CD14-positive monocyte (primary cell): ENCODE measurements around the gene SCGB3A1. TPM values are rescaled to one million over a fixed set of nuclear protein-coding genes. Genes with fewer than 3 reads are reported as not detected.
A peak's percentile ranks its signal among the peaks of the same experiment; 100 is the strongest.

Experiments
- DNase-seq, 3 donors: peaks; one replicate each; pipeline ENCODE4 v3.0.0-alpha.2; 2011 to 2022
- H2AFZ ChIP-seq: 2 replicates; pipeline ENCODE4 v1.6.0; 2012; ENCODE audit warnings: mild to moderate bottlenecking, low read depth, low read length, inconsistent platforms; ENCODE audit not compliant: insufficient read depth, poor library complexity, severe bottlenecking
- H3K27ac ChIP-seq, 2 donors: 1 replicate in 1 of 2; 2 replicates in 1 of 2; pipeline ENCODE4 v1.5.1; 2012 to 2013; ENCODE audit warnings: low read length in 2 of 2, control low read depth in 1 of 2, inconsistent platforms in 1 of 2, low read depth in 1 of 2, mild to moderate bottlenecking in 1 of 2
- H3K27me3 ChIP-seq, 2 donors: one replicate each; pipeline versions ENCODE4 v1.6.0 to v1.6.1; 2011 to 2013; ENCODE audit warnings: low read length in 2 of 2; ENCODE audit not compliant: control insufficient read depth in 2 of 2, insufficient read depth in 2 of 2
- H3K36me3 ChIP-seq, 2 donors: replicated peaks in 1 of 2; 1 replicate in 1 of 2; 2 replicates in 1 of 2; pipeline versions ENCODE4 v1.5.1 to v1.6.1; 2012 to 2013; ENCODE audit warnings: low read length in 2 of 2, control low read depth in 1 of 2, inconsistent platforms in 1 of 2, mild to moderate bottlenecking in 1 of 2; ENCODE audit not compliant: insufficient read depth in 2 of 2, control insufficient read depth in 1 of 2
- H3K4me1 ChIP-seq, 2 donors: 1 replicate in 1 of 2; 2 replicates in 1 of 2; pipeline versions ENCODE4 v1.5.1 to v1.6.1; 2012 to 2013; ENCODE audit warnings: low read length in 2 of 2, control low read depth in 1 of 2, inconsistent platforms in 1 of 2, mild to moderate bottlenecking in 1 of 2, moderate library complexity in 1 of 2; ENCODE audit not compliant: insufficient read depth in 2 of 2, control insufficient read depth in 1 of 2
- H3K4me2 ChIP-seq: replicated peaks from 2 replicates; pipeline ENCODE3; 2012; ENCODE audit warnings: low read length, moderate library complexity, mild to moderate bottlenecking; ENCODE audit not compliant: poor library complexity, severe bottlenecking; ENCODE audit errors: extremely low read depth
- H3K4me3 ChIP-seq, 3 experiments: fragments of 200-600 bp in 1 of 3; sonication (generic) in 1 of 3; replicated peaks in 1 of 3; 1 replicate in 2 of 3; 2 replicates in 1 of 3; pipeline ENCODE4 v1.5.1; 2011 to 2013; ENCODE audit warnings: low read length in 3 of 3, mild to moderate bottlenecking in 3 of 3, control low read depth in 2 of 3, low read depth in 2 of 3, inconsistent platforms in 1 of 3, moderate library complexity in 1 of 3
- H3K79me2 ChIP-seq: 2 replicates; pipeline ENCODE4 v1.6.0; 2012; ENCODE audit warnings: mild to moderate bottlenecking, control low read depth, inconsistent platforms, low read length, moderate library complexity; ENCODE audit not compliant: insufficient read depth
- H3K9ac ChIP-seq: 2 replicates; pipeline ENCODE4 v1.6.0; 2017; ENCODE audit warnings: low read length, mild to moderate bottlenecking; ENCODE audit not compliant: insufficient read depth, poor library complexity, severe bottlenecking
- H3K9me3 ChIP-seq, 2 donors: replicated peaks in 1 of 2; 1 replicate in 1 of 2; 2 replicates in 1 of 2; pipeline versions ENCODE4 v1.5.1 to v1.6.1; 2012 to 2013; ENCODE audit warnings: low read length in 2 of 2, control low read depth in 1 of 2; ENCODE audit not compliant: control insufficient read depth in 1 of 2, insufficient read depth in 1 of 2
- H4K20me1 ChIP-seq: 2 replicates; pipeline ENCODE4 v1.6.0; 2012; ENCODE audit warnings: mild to moderate bottlenecking, low read length, control low read depth, moderate library complexity; ENCODE audit not compliant: insufficient read depth
- H3K27ac Mint-ChIP-seq, 7 donors: one replicate each; pipeline ENCODE4 v1.8.0; 2020; ENCODE audit warnings: mild to moderate bottlenecking in 7 of 7, mixed read lengths in 7 of 7, moderate library complexity in 6 of 7, inconsistent platforms in 2 of 7
- H3K27me3 Mint-ChIP-seq, 3 donors: one replicate each; pipeline ENCODE4 v1.8.0; 2021 to 2022; ENCODE audit warnings: low read depth in 3 of 3, mild to moderate bottlenecking in 3 of 3, mixed read lengths in 3 of 3, moderate library complexity in 3 of 3, inconsistent platforms in 1 of 3
- H3K36me3 Mint-ChIP-seq, 2 donors: one replicate each; pipeline ENCODE4 v1.8.0; 2020; ENCODE audit warnings: mixed read lengths in 2 of 2, inconsistent platforms in 1 of 2, mild to moderate bottlenecking in 1 of 2
- H3K4me1 Mint-ChIP-seq: one replicate; pipeline ENCODE4 v1.8.0; 2020; ENCODE audit warnings: mild to moderate bottlenecking, mixed read lengths
- H3K4me3 Mint-ChIP-seq, 2 donors: one replicate each; pipeline ENCODE4 v1.8.0; 2020; ENCODE audit warnings: mild to moderate bottlenecking in 2 of 2, mixed read lengths in 2 of 2, moderate library complexity in 1 of 2
- H3K9me3 Mint-ChIP-seq, 7 donors: one replicate each; pipeline ENCODE4 v1.8.0; 2020 to 2022; ENCODE audit warnings: mixed read lengths in 7 of 7, mild to moderate bottlenecking in 6 of 7, moderate library complexity in 6 of 7, inconsistent platforms in 2 of 7
- CTCF ChIP-seq: fragments of 200-600 bp; IDR thresholded peaks from one replicate; pipeline ENCODE4 v1.8.0; 2022; ENCODE audit warnings: antibody characterized with exemption, mild to moderate bottlenecking
- WGBS: methylation state at CpG from one replicate; pipeline ENCODE4 v1.1.5; 2013; ENCODE audit warnings: missing lambda C conversion rate; ENCODE audit not compliant: insufficient coverage; 5-methylcytosine and 5-hydroxymethylcytosine counted together
- intact Hi-C, 2 donors: fragments of 100-400 bp; cut with micrococcal nuclease; formaldehyde crosslinking; loops; one replicate each; pipeline versions ENCODE4 v1.15.0 to v1.15.1; 2023
- polyA plus RNA-seq, 3 donors: library from polyadenylated mRNA; depleted of rRNA in 1 of 3; unstranded in 2 of 3; stranded (reverse) in 1 of 3; fragments of 300-500 nt in 2 of 3; fragments of >200 nt in 1 of 3; fragmentation: Illumina TruSeq in 2 of 3; gene quantifications; 1 replicate in 2 of 3; 2 replicates in 1 of 3; pipeline ENCODE4 v1.2.3, GENCODE V29; 2012 to 2021

SCGB3A1 gene
- polyA plus RNA-seq, 3 donors, result 0.49 to 0.83 (median 0.59) TPM

- H3K4me3 ChIP-seq, result no peak overlapping the region
- H3K4me2 ChIP-seq, result no peak overlapping the region
- H3K27me3 Mint-ChIP-seq, result peaks cover 21 to 41% (median 30%) of the 10 kb centered on the region in 3 donors
- intact Hi-C loops, result no loop called here
- DNase-seq, result no peak
- no peak overlapping the region for H3K27ac Mint-ChIP-seq
- H3K36me3 ChIP-seq, result no peaks in the 10 kb centered on the region
- no peak overlapping the region for H3K27ac ChIP-seq
- H2AFZ ChIP-seq, result no peak overlapping the region
- no peaks in the 10 kb centered on the region for H3K79me2 ChIP-seq
- peaks cover 0 to 8% (median 0%) of the 10 kb centered on the region in 7 donors for H3K9me3 Mint-ChIP-seq
- peaks cover 12 to 25% of the 10 kb centered on the region in 2 donors for H3K27me3 ChIP-seq
- peaks cover 0 to 6% of the 10 kb centered on the region in 2 donors for H3K36me3 Mint-ChIP-seq
- H3K4me1 ChIP-seq, result peaks cover 6 to 19% of the 10 kb centered on the region in 2 donors
- no peaks in the 10 kb centered on the region for H3K4me1 Mint-ChIP-seq
- WGBS, result 91% methylated on average over 16 of the region's 17 CpGs
- no peaks in the 10 kb centered on the region for H3K9me3 ChIP-seq
- no peak for TF ChIP-seq CTCF
- no peaks in the 10 kb centered on the region for H4K20me1 ChIP-seq
- no peak overlapping the region for H3K4me3 Mint-ChIP-seq
- no peak overlapping the region for H3K9ac ChIP-seq
Observed at GRCh38 chr5:180594311-180595045, 3.2 kb upstream of the SCGB3A1 start.

GRCh38 chr5:180593446-180594206 is 2.3 kb upstream of the SCGB3A1 start:
- H3K4me3 ChIP-seq, result no peak overlapping the region
- H3K9ac ChIP-seq, result no peak overlapping the region
- H3K27me3 Mint-ChIP-seq, result peaks cover 30 to 50% (median 38%) of the 10 kb centered on the region in 3 donors
- H3K4me3 Mint-ChIP-seq, result no peak overlapping the region
- H3K27me3 ChIP-seq, result peaks cover 15 to 33% of the 10 kb centered on the region in 2 donors
- H3K27ac ChIP-seq, result no peak overlapping the region
- no peaks in the 10 kb centered on the region for H3K79me2 ChIP-seq
- H3K36me3 ChIP-seq, result no peaks in the 10 kb centered on the region
- no peak for DNase-seq
- H4K20me1 ChIP-seq, result no peaks in the 10 kb centered on the region
- H3K9me3 ChIP-seq, result no peaks in the 10 kb centered on the region
- WGBS, result 96% methylated on average over 11 of the region's 19 CpGs
- H3K4me1 Mint-ChIP-seq, result no peaks in the 10 kb centered on the region
- H2AFZ ChIP-seq, result no peak overlapping the region
- H3K36me3 Mint-ChIP-seq, result peaks cover 0 to 6% of the 10 kb centered on the region in 2 donors
- intact Hi-C loops, result no loop called here
- TF ChIP-seq CTCF, result no peak
- H3K4me2 ChIP-seq, result no peak overlapping the region
- peaks cover 6 to 20% of the 10 kb centered on the region in 2 donors for H3K4me1 ChIP-seq
- peak overlapping the region in 1 of 7 donors; percentile 30 for H3K27ac Mint-ChIP-seq
- peaks cover 0 to 16% (median 0%) of the 10 kb centered on the region in 7 donors for H3K9me3 Mint-ChIP-seq
